ENCODE results near the gene SEC61B.
A peak's percentile ranks its signal among the peaks of the same experiment; 100 is the strongest.
"Not testable (repeated sequence)": the region's sequence is repeated elsewhere in the genome, so short reads cannot be mapped to it uniquely, and the experiment has no call there.

Gene SEC61B

GRCh38 chr9:99230206-99230605 lies 8.1 kb downstream of the SEC61B start:
- DNase-seq (ENCODE audit: low spot score), result no peak
- TF ChIP-seq, protein P1, sequence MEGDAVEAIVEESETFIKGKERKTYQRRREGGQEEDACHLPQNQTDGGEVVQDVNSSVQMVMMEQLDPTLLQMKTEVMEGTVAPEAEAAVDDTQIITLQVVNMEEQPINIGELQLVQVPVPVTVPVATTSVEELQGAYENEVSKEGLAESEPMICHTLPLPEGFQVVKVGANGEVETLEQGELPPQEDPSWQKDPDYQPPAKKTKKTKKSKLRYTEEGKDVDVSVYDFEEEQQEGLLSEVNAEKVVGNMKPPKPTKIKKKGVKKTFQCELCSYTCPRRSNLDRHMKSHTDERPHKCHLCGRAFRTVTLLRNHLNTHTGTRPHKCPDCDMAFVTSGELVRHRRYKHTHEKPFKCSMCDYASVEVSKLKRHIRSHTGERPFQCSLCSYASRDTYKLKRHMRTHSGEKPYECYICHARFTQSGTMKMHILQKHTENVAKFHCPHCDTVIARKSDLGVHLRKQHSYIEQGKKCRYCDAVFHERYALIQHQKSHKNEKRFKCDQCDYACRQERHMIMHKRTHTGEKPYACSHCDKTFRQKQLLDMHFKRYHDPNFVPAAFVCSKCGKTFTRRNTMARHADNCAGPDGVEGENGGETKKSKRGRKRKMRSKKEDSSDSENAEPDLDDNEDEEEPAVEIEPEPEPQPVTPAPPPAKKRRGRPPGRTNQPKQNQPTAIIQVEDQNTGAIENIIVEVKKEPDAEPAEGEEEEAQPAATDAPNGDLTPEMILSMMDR (IDR thresholded peaks at IDR 0.05; ENCODE audit: extremely low read depth, missing control alignments), result no peak

DNA sequence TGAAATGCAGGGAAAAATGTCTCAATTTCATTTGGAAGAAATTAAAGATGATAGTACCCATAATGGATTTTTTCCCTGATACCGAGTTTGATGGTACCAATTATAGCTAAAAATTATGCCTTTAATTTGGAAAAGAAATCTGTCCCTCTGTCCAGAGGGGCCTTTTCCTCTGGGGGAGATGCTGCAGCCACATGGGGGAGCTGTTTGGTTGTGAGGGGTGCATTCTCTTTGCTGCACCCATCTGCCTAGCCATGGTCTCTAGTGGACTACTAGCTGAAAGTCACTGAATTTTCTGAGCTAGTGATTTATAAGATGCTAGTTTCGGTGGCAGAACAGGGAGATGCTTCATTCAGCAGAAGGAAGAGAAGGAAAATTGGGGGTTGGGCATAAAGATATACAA lies 9.6 kb downstream of the SEC61B start:
- peak; percentile 50 for DNase-seq (ENCODE audit: low spot score)

DNA sequence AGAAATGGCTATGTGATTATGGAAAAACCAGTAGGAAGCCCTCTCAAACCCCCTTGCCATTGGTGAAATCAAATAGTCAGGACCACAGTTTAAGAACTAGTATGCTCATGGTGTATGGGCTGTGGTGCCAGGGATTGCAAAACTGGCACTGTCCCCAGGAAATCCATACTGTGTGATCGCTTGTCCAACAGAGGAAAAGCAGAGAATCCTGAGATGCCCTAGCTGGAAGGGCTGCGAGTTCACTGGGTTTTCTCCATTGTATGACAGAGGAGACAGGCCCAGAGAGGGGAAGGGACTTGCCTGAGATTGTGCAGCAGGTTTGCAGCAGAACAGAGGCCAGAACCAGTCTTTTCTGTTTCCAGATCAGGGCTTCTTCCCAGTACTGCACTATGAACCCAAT lies 12.5 kb downstream of the SEC61B start:
- DNase-seq (ENCODE audit: low spot score), result no peak
- TF ChIP-seq, protein P1 (IDR thresholded peaks at IDR 0.05; ENCODE audit: extremely low read depth, missing control alignments), result no peak

More for the DNA sequence above, 9.6 kb downstream of the SEC61B start:
- TF ChIP-seq, protein P1 (IDR thresholded peaks at IDR 0.05; ENCODE audit: extremely low read depth, missing control alignments), result peak; percentile 94

DNA sequence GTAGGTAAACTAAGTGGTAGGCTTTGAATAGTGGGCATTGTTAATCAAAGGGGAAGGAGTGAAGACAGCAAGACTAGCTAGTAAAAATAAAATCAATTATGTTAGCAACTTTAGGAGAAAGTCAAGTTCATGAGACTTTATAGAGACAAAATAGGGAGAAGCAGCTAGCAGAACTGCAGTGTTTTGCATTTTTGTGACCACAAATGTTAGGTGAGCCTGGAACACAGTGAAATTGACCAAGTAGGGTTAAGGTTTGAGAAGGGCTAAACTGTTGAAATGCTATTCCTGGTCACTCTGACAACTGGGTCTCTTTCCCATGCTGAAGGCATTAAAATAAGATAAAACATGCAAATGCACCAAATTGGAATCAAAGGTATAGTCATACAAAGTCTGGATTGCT lies 13.0 kb downstream of the SEC61B start:
- TF ChIP-seq, protein P1 (IDR thresholded peaks at IDR 0.05; ENCODE audit: extremely low read depth, missing control alignments), result no peak
- no peak for DNase-seq (ENCODE audit: low spot score)

GRCh38 chr9:99235926-99236634 lies 14.0 kb downstream of the SEC61B start:
- TF ChIP-seq, protein P1 (IDR thresholded peaks at IDR 0.05; ENCODE audit: extremely low read depth, missing control alignments), result no peak
- DNase-seq (ENCODE audit: low spot score), result peak; percentile 73

DNA sequence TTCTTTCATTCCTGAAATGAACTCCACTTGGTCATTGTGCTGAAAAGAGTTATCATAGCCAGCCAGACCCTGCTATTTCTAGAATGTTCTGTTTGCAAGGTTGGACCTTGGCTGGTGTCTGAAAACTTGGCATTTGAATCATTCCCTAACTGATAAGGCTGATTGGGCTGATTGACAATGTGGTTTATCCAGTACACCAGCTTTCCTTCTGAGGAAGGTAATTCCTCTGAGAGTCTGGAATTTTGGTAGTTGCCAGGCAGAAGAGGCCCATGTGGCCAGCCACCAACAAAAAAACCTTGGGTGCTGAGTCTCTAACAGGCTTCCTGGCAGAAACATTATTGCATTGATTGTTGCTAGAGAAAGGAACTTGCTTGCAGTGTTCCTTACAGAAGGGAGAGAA lies 15.3 kb downstream of the SEC61B start:
- DNase-seq (ENCODE audit: low spot score), result no peak
- TF ChIP-seq, protein P1 (IDR thresholded peaks at IDR 0.05; ENCODE audit: extremely low read depth, missing control alignments), result no peak

DNA sequence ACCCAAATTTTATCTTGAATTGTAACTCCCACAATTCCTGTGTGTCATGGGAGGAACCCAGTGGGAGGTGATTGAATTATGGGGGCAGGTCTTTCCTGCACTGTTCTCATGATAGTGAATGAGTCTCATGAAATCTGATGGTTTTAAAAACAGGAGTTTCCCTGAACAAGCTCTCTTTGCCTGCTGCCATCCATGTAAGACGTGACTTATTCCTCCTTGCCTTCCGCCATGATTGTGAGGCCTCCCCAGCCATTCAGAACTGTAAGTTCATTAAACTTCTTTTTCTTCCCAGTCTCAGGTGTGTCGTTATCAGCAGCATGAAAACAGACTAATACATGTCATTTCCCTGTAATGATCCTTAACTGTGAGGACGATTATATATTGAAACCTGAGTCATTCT lies 15.8 kb downstream of the SEC61B start:
- not testable (repeated sequence) for DNase-seq (ENCODE audit: low spot score)

- TF ChIP-seq, protein P1 (IDR thresholded peaks at IDR 0.05; ENCODE audit: extremely low read depth, missing control alignments), result no peak
- no peak for DNase-seq (ENCODE audit: low spot score)
These were observed 16.2 kb downstream of the SEC61B start for GRCh38 chr9:99238331-99238730.

All from GM20000 (cell line).